ENCODE measurements around the gene IFIT2.
"Not testable (repeated sequence)": the region's sequence is repeated elsewhere in the genome, so short reads cannot be mapped to it uniquely, and the experiment has no call there.

Gene IFIT2

GRCh38 chr10:89312973-89313372 is 11.1 kb downstream of the IFIT2 start:
- TF ChIP-seq CTCF (IDR thresholded peaks at IDR 0.05; ENCODE audit: control insufficient read depth, insufficient read depth, low read depth, low read length, missing control alignments): no peak
- no peak overlapping the region for H3K4me3 ChIP-seq (ENCODE audit: control insufficient read depth, low read depth, low read length)
- DNase-seq (ENCODE audit: low read depth): no peak

GRCh38 chr10:89314676-89315075 is 12.8 kb downstream of the IFIT2 start:
- no peak overlapping the region for H3K4me3 ChIP-seq (ENCODE audit: control insufficient read depth, low read depth, low read length)
- no peak for TF ChIP-seq CTCF (IDR thresholded peaks at IDR 0.05; ENCODE audit: control insufficient read depth, insufficient read depth, low read depth, low read length, missing control alignments)
- DNase-seq (ENCODE audit: low read depth): no peak

- not testable (repeated sequence) for DNase-seq (ENCODE audit: low read depth); H3K4me3 ChIP-seq (ENCODE audit: control insufficient read depth, low read depth, low read length)
Measured at GRCh38 chr10:89318047-89318446, 16.2 kb downstream of the IFIT2 start.

GRCh38 chr10:89325081-89325480 is 23.2 kb downstream of the IFIT2 start:
- not testable (repeated sequence) for DNase-seq (ENCODE audit: low read depth); H3K4me3 ChIP-seq (ENCODE audit: control insufficient read depth, low read depth, low read length)

GRCh38 chr10:89325856-89326255 is 24.0 kb downstream of the IFIT2 start:
- DNase-seq (ENCODE audit: low read depth); H3K4me3 ChIP-seq (ENCODE audit: control insufficient read depth, low read depth, low read length): not testable (repeated sequence)

GRCh38 chr10:89327803-89328441 is 26.1 kb downstream of the IFIT2 start, which contains the start of gene IFIT3:
IFIT3 (plus strand) TSS chr10:89327997; CDS start chr10:89328074, 77 bp downstream.
- TF ChIP-seq CTCF (IDR thresholded peaks at IDR 0.05; ENCODE audit: control insufficient read depth, insufficient read depth, low read depth, low read length, missing control alignments): no peak
- H3K4me3 ChIP-seq (ENCODE audit: control insufficient read depth, low read depth, low read length): peak within 1 kb of the TSS; percentile 43
- DNase-seq (ENCODE audit: low read depth): peak; percentile 72

- no peak overlapping the region for H3K4me3 ChIP-seq (ENCODE audit: control insufficient read depth, low read depth, low read length)
- no peak for DNase-seq (ENCODE audit: low read depth)
- TF ChIP-seq CTCF (IDR thresholded peaks at IDR 0.05; ENCODE audit: control insufficient read depth, insufficient read depth, low read depth, low read length, missing control alignments): no peak
Measured at GRCh38 chr10:89329151-89329550, 27.3 kb downstream of the IFIT2 start.

GRCh38 chr10:89330014-89330413 is 28.2 kb downstream of the IFIT2 start:
- not testable (repeated sequence) for DNase-seq (ENCODE audit: low read depth); H3K4me3 ChIP-seq (ENCODE audit: control insufficient read depth, low read depth, low read length)

- no peak overlapping the region for H3K4me3 ChIP-seq (ENCODE audit: control insufficient read depth, low read depth, low read length)
- no peak for DNase-seq (ENCODE audit: low read depth)
- no peak for TF ChIP-seq CTCF (IDR thresholded peaks at IDR 0.05; ENCODE audit: control insufficient read depth, insufficient read depth, low read depth, low read length, missing control alignments)
Measured at GRCh38 chr10:89330537-89331212, 28.8 kb downstream of the IFIT2 start.

GRCh38 chr10:89331487-89332122 is 29.8 kb downstream of the IFIT2 start:
- not testable (repeated sequence) for H3K4me3 ChIP-seq (ENCODE audit: control insufficient read depth, low read depth, low read length); DNase-seq (ENCODE audit: low read depth)

Measured in AG09309 (cell line).